T-cell (primary cell): ENCODE data around the gene RIOX2. TPM values are rescaled to one million over a fixed set of nuclear protein-coding genes. Genes with fewer than 3 reads are reported as not detected.

Experiments used
- ATAC-seq, 4 experiments: fragments of 200-7000 bp in 3 of 4; fragments of 150-1000 bp in 1 of 4; cut with Tn5 transposase; replicated peaks in 1 of 4; 1 replicate in 3 of 4; 2 replicates in 1 of 4; pipeline ENCODE4 v1.10.0; 2021; ENCODE audit warnings: moderate library complexity in 3 of 4, mild to moderate bottlenecking in 2 of 4, moderate number of reproducible peaks in 1 of 4
- CTCF ChIA-PET, 2 donors: fragments of 300-600 bp; sonication (Branson Sonifier 250); formaldehyde crosslinking; loops; one replicate each; lab custom pipeline; 2022; ENCODE audit warnings: antibody characterized with exemption in 2 of 2; lab: Charles Lee
- POLR2A ChIA-PET, 2 donors: fragments of 300-600 bp; sonication (Branson Sonifier 250); formaldehyde crosslinking; loops; one replicate each; lab custom pipeline; 2022; ENCODE audit warnings: antibody characterized with exemption in 2 of 2; lab: Charles Lee
- DNase-seq, 35 experiments: peaks; one replicate each; pipeline versions ENCODE4 v3.0.0 to v3.0.0-alpha.2; 2013 to 2023
- H3K27ac ChIP-seq: one replicate; pipeline ENCODE4 v1.5.1; 2013; ENCODE audit warnings: low read length
- H3K27me3 ChIP-seq, 2 experiments: replicated peaks in 1 of 2; 1 replicate in 1 of 2; 2 replicates in 1 of 2; pipeline versions ENCODE4 v1.6.1 to v1.7.0; 2013; ENCODE audit warnings: low read length in 1 of 2, mixed read lengths in 1 of 2; ENCODE audit not compliant: control insufficient read depth in 2 of 2, insufficient read depth in 2 of 2; ENCODE audit errors: extremely low read depth in 1 of 2
- H3K36me3 ChIP-seq, 2 donors: 1 replicate in 1 of 2; 2 replicates in 1 of 2; pipeline versions ENCODE4 v1.6.1 to v1.7.0; 2013; ENCODE audit warnings: low read length in 1 of 2; ENCODE audit not compliant: control insufficient read depth in 2 of 2, insufficient read depth in 1 of 2; ENCODE audit errors: extremely low read depth in 1 of 2
- H3K4me1 ChIP-seq, 2 experiments: 1 replicate in 1 of 2; 2 replicates in 1 of 2; pipeline versions ENCODE4 v1.6.1 to v1.7.0; 2013; ENCODE audit warnings: low read length in 2 of 2, mixed read lengths in 1 of 2; ENCODE audit not compliant: insufficient read depth in 2 of 2, control insufficient read depth in 1 of 2; ENCODE audit errors: extremely low read depth in 1 of 2
- H3K4me3 ChIP-seq, 2 donors: 1 replicate in 1 of 2; 2 replicates in 1 of 2; pipeline versions ENCODE4 v1.5.1 to v1.7.0; 2013; ENCODE audit warnings: mild to moderate bottlenecking in 2 of 2, low read length in 1 of 2, moderate library complexity in 1 of 2; ENCODE audit not compliant: control insufficient read depth in 1 of 2; ENCODE audit errors: extremely low read depth in 1 of 2
- H3K9me3 ChIP-seq: 2 replicates; pipeline ENCODE4 v1.7.0; 2013
- H3K27ac Mint-ChIP-seq, 2 donors: one replicate each; pipeline ENCODE4 v1.8.0; 2020 to 2021; ENCODE audit warnings: mild to moderate bottlenecking in 2 of 2, mixed read lengths in 2 of 2
- H3K27me3 Mint-ChIP-seq, 2 donors: one replicate each; pipeline ENCODE4 v1.8.0; 2021 to 2022; ENCODE audit warnings: mixed read lengths in 2 of 2
- H3K36me3 Mint-ChIP-seq: one replicate; pipeline ENCODE4 v1.8.0; 2021; ENCODE audit warnings: mixed read lengths
- H3K4me1 Mint-ChIP-seq, 3 donors: one replicate each; pipeline ENCODE4 v1.8.0; 2020 to 2022; ENCODE audit warnings: mixed read lengths in 3 of 3, mild to moderate bottlenecking in 1 of 3
- H3K4me3 Mint-ChIP-seq, 3 donors: one replicate each; pipeline ENCODE4 v1.8.0; 2020 to 2022; ENCODE audit warnings: mild to moderate bottlenecking in 3 of 3, mixed read lengths in 3 of 3, moderate library complexity in 3 of 3
- H3K9me3 Mint-ChIP-seq, 3 donors: one replicate each; pipeline ENCODE4 v1.8.0; 2020 to 2022; ENCODE audit warnings: mixed read lengths in 3 of 3
- WGBS: methylation state at CpG from one replicate; pipeline ENCODE4 v1.1.5; 2013; ENCODE audit warnings: missing lambda C conversion rate; ENCODE audit not compliant: insufficient coverage; 5-methylcytosine and 5-hydroxymethylcytosine counted together
- total RNA-seq, 35 experiments: library from RNA in 6 of 35; stranded (reverse) in 6 of 35; fragments of 120-200 nt in 1 of 35; gene quantifications; one replicate each; pipeline versions ENCODE4 v1.2.1 to v1.2.4 and lab custom pipeline; 2013 to 2026

Gene RIOX2
- total RNA-seq, 5 donors from 2014 or later (not counting 1 experiment from before 2014, with no cell fraction given), result 22.8 to 34.7 (median 30.9) TPM

GRCh38 chr3:97987306-97987705 is 15.1 kb upstream of the RIOX2 start:
- no peaks in the 10 kb centered on the region for H3K36me3 Mint-ChIP-seq
- POLR2A ChIA-PET, result no interaction called here
- no peak for ATAC-seq
- H3K9me3 Mint-ChIP-seq, result peaks cover 0 to 4% (median 0%) of the 10 kb centered on the region in 3 donors
- Histone ChIP-seq H3K27me3 (no peaks in the 10 kb centered on the region), H3K4me1 (peaks cover 6 to 12% of the 10 kb centered on the region in 2 experiments), H3K4me3 (no peak overlapping the region), H3K27ac (no peak overlapping the region), H3K9me3 (no peaks in the 10 kb centered on the region), H3K36me3 (no peaks in the 10 kb centered on the region)
- WGBS, result no CpG with 5 or more reads among the region's 2 CpGs
- H3K4me1 Mint-ChIP-seq, result peaks cover 14 to 24% (median 23%) of the 10 kb centered on the region in 3 donors
- H3K27ac Mint-ChIP-seq, result no peak overlapping the region
- CTCF ChIA-PET, result no interaction called here
- DNase-seq, result no peak
- H3K27me3 Mint-ChIP-seq, result no peaks in the 10 kb centered on the region
- no peak overlapping the region for H3K4me3 Mint-ChIP-seq

- no peaks in the 10 kb centered on the region for H3K36me3 Mint-ChIP-seq
- no peaks in the 10 kb centered on the region for H3K27me3 Mint-ChIP-seq
- ChIA-PET POLR2A (no interaction called here), CTCF (interaction anchor here (0.5 to 1.1 kb wide), 4 partner anchors 30 to 268 kb away, joined by 3 to 5 read pairs (median 4); no protein-coding TSS in a partner anchor)
- no peak overlapping the region for H3K4me3 Mint-ChIP-seq
- H3K4me3 ChIP-seq, result no peak overlapping the region
- H3K4me1 ChIP-seq, result no peaks in the 10 kb centered on the region
- H3K4me1 Mint-ChIP-seq, result peaks cover 0 to 2% (median 2%) of the 10 kb centered on the region in 3 donors
- H3K27ac ChIP-seq, result no peak overlapping the region
- DNase-seq, result no peak
- peaks cover 0 to 7% of the 10 kb centered on the region in 2 experiments for H3K27me3 ChIP-seq
- no CpG with 5 or more reads among the region's 2 CpGs for WGBS
- no peak overlapping the region for H3K27ac Mint-ChIP-seq
- no peak for ATAC-seq
- H3K9me3 ChIP-seq, result no peaks in the 10 kb centered on the region
- H3K9me3 Mint-ChIP-seq, result peaks cover 0 to 4% (median 0%) of the 10 kb centered on the region in 3 donors
- H3K36me3 ChIP-seq, result no peaks in the 10 kb centered on the region
Measured at GRCh38 chr3:97983933-97984491, 11.8 kb upstream of the RIOX2 start.

GRCh38 chr3:97981886-97982285 is 9.7 kb upstream of the RIOX2 start:
- H3K27ac ChIP-seq, result no peak overlapping the region
- 53% methylated on average over 2 of the region's 3 CpGs for WGBS
- no peak overlapping the region for H3K27ac Mint-ChIP-seq
- H3K4me3 Mint-ChIP-seq, result no peak overlapping the region
- DNase-seq, result no peak
- H3K9me3 ChIP-seq, result no peaks in the 10 kb centered on the region
- H3K9me3 Mint-ChIP-seq, result no peaks in the 10 kb centered on the region
- no peaks in the 10 kb centered on the region for H3K36me3 Mint-ChIP-seq
- ChIA-PET POLR2A (interaction anchor here in 1 of 2 donors (0.6 kb wide), 1 partner anchor 1077 kb away, joined by 3 read pairs; no protein-coding TSS in a partner anchor), CTCF (interaction anchor here in 1 of 2 donors (0.6 kb wide), 1 partner anchor 29 kb away, joined by 3 read pairs; no protein-coding TSS in a partner anchor)
- peaks cover 0 to 7% of the 10 kb centered on the region in 2 experiments for H3K27me3 ChIP-seq
- peaks cover 0 to 2% (median 2%) of the 10 kb centered on the region in 3 donors for H3K4me1 Mint-ChIP-seq
- H3K27me3 Mint-ChIP-seq, result no peaks in the 10 kb centered on the region
- no peaks in the 10 kb centered on the region for H3K36me3 ChIP-seq
- ATAC-seq, result no peak
- H3K4me3 ChIP-seq, result no peak overlapping the region
- H3K4me1 ChIP-seq, result no peaks in the 10 kb centered on the region

GRCh38 chr3:97979610-97980009 is 7.4 kb upstream of the RIOX2 start:
- H3K9me3 ChIP-seq, result no peaks in the 10 kb centered on the region
- no peaks in the 10 kb centered on the region for H3K9me3 Mint-ChIP-seq
- no peak for DNase-seq
- no peaks in the 10 kb centered on the region for H3K27me3 Mint-ChIP-seq
- CTCF ChIA-PET, result no interaction called here
- no peak overlapping the region for H3K27ac Mint-ChIP-seq
- H3K4me1 Mint-ChIP-seq, result peaks cover 2 to 8% (median 7%) of the 10 kb centered on the region in 3 donors
- no peak overlapping the region for H3K4me3 ChIP-seq
- H3K36me3 Mint-ChIP-seq, result no peaks in the 10 kb centered on the region
- H3K36me3 ChIP-seq, result no peaks in the 10 kb centered on the region
- no CpG with 5 or more reads among the region's 3 CpGs for WGBS
- POLR2A ChIA-PET, result no interaction called here
- H3K27ac ChIP-seq, result no peak overlapping the region
- no peaks in the 10 kb centered on the region for H3K4me1 ChIP-seq
- peaks cover 0 to 7% of the 10 kb centered on the region in 2 experiments for H3K27me3 ChIP-seq
- ATAC-seq, result no peak
- no peak overlapping the region for H3K4me3 Mint-ChIP-seq

- no peak overlapping the region for H3K4me3 ChIP-seq
- no peaks in the 10 kb centered on the region for H3K9me3 ChIP-seq
- ChIA-PET POLR2A (no interaction called here), CTCF (interaction anchor here in 1 of 2 donors (1.0 to 1.3 kb wide), 2 partner anchors 47 to 48 kb away, joined by 3 read pairs; no protein-coding TSS in a partner anchor)
- H3K36me3 Mint-ChIP-seq, result no peaks in the 10 kb centered on the region
- DNase-seq (no peak), ATAC-seq (no peak)
- H3K4me1 ChIP-seq, result peaks cover 6 to 16% of the 10 kb centered on the region in 2 experiments
- no peak overlapping the region for H3K4me3 Mint-ChIP-seq
- H3K27me3 Mint-ChIP-seq, result no peaks in the 10 kb centered on the region
- no peak overlapping the region for H3K27ac Mint-ChIP-seq
- H3K4me1 Mint-ChIP-seq, result peaks cover 24 to 37% (median 30%) of the 10 kb centered on the region in 3 donors
- peaks cover 0 to 7% of the 10 kb centered on the region in 2 experiments for H3K27me3 ChIP-seq
- no CpG with 5 or more reads among the region's 1 CpG for WGBS
- H3K36me3 ChIP-seq, result no peaks in the 10 kb centered on the region
- H3K27ac ChIP-seq, result no peak overlapping the region
- no peaks in the 10 kb centered on the region for H3K9me3 Mint-ChIP-seq
Measured at GRCh38 chr3:97975466-97975865, 3.2 kb upstream of the RIOX2 start.

GRCh38 chr3:97974996-97975395 is 2.8 kb upstream of the RIOX2 start:
- Histone ChIP-seq H3K36me3 (no peaks in the 10 kb centered on the region), H3K27me3 (peaks cover 0 to 5% of the 10 kb centered on the region in 2 experiments), H3K4me3 (no peak overlapping the region), H3K27ac (no peak overlapping the region), H3K9me3 (no peaks in the 10 kb centered on the region), H3K4me1 (peaks cover 6 to 16% of the 10 kb centered on the region in 2 experiments)
- H3K27ac Mint-ChIP-seq, result no peak overlapping the region
- H3K4me1 Mint-ChIP-seq, result peaks cover 29 to 42% (median 34%) of the 10 kb centered on the region in 3 donors
- no peaks in the 10 kb centered on the region for H3K36me3 Mint-ChIP-seq
- no peaks in the 10 kb centered on the region for H3K27me3 Mint-ChIP-seq
- ATAC-seq, result no peak
- CTCF ChIA-PET, result interaction anchor here in 1 of 2 donors (1.0 to 1.3 kb wide), 2 partner anchors 47 to 48 kb away, joined by 3 read pairs; no protein-coding TSS in a partner anchor
- whole genome bisulfite sequencing, result 58% methylated on average over 3 of the region's 3 CpGs
- H3K4me3 Mint-ChIP-seq, result no peak overlapping the region
- POLR2A ChIA-PET, result no interaction called here
- no peak for DNase-seq
- no peaks in the 10 kb centered on the region for H3K9me3 Mint-ChIP-seq
